Measurements from ENCODE around the gene TWIST2.

TWIST2 gene

GRCh38 chr2:238907717-238908173 lies 59.9 kb downstream of the TWIST2 start:
- no peak for TF ChIP-seq CTCF (IDR thresholded peaks at IDR 0.05; ENCODE audit: insufficient read depth, low read length)
- TF ChIP-seq SPI1 (IDR thresholded peaks at IDR 0.05; ENCODE audit: borderline replicate concordance, low read depth) = no peak
- no peak for TF ChIP-seq REST (IDR thresholded peaks at IDR 0.05; ENCODE audit: insufficient replicate concordance, low read depth)
- no peak for TF ChIP-seq POLR2AphosphoS5 (IDR thresholded peaks at IDR 0.05; ENCODE audit: low read depth)
- no peak for TF ChIP-seq GABPA (IDR thresholded peaks at IDR 0.05; ENCODE audit: low read depth)
- DNase-seq (ENCODE audit: low read depth in 1 of 2, low spot score in 1 of 2) = no peak
- Histone ChIP-seq H3K27ac (replicated peaks) (no peak overlapping the region), H3K4me3 (replicated peaks; ENCODE audit: insufficient read depth, low read length) (no peak overlapping the region), H3K27me3 (ENCODE audit: insufficient read depth, poor library complexity, severe bottlenecking) (no peaks in the 10 kb centered on the region)

DNA sequence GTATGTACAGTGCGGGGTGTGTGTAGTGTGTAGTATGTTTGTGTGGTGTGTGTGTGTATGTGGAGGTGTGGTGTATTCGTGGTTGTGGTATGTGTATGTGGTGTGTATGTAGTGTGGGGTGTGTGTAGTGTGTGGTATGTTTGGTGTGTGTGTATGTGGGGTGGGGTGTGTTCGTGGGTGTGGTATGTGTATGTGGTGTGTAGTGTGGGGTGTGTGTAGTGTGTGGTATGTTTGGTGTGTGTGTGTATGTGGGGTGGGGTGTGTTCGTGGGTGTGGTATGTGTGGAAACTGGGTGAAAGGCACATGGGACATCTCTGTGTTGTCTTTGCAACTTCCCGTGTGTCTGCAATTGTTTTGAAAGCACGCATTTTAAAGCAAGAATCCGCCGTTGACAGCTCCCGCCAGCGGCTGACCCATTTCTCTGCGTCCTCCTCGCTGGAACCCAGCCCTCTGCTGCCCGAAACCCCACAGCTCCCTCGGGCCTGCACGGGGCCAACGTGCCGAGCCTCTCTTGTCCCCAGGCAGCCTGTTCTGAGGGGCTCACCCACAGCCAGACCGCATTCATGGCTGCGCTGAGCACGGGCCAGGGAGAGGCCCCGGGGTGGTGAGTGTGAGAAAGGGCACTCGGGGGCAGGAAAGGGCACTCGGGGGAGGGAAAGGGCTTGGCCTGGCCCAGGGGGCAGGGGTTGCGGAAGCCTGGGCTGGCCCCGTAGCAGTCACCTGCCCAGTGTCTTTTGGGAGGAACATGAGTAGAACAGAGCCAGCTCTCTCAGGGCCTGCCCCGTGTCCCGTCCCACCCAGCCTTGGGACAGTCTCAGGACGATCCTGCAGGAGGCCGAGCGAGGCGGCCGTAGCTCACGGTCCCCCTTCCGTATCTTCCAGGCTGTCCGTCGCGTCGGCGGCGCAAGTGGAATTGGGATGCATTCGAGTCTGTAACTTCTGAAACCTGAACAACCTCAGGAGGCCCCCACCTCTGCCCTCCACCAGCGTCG lies 61.4 kb downstream of the TWIST2 start:
- TF ChIP-seq GABPA (IDR thresholded peaks at IDR 0.05; ENCODE audit: low read depth) (no peak), SPI1 (IDR thresholded peaks at IDR 0.05; ENCODE audit: borderline replicate concordance, low read depth) (no peak), POLR2AphosphoS5 (IDR thresholded peaks at IDR 0.05; ENCODE audit: low read depth) (no peak)
- no peak for DNase-seq (ENCODE audit: low read depth in 1 of 2, low spot score in 1 of 2)
- H3K4me3 ChIP-seq (replicated peaks; ENCODE audit: insufficient read depth, low read length) = no peak overlapping the region
- no peaks in the 10 kb centered on the region for H3K27me3 ChIP-seq (ENCODE audit: insufficient read depth, poor library complexity, severe bottlenecking)
- H3K27ac ChIP-seq (replicated peaks) = no peak overlapping the region

GRCh38 chr2:238910751-238911351 lies 63.0 kb downstream of the TWIST2 start:
- H3K27me3 ChIP-seq (ENCODE audit: insufficient read depth, poor library complexity, severe bottlenecking) = no peaks in the 10 kb centered on the region
- H3K27ac ChIP-seq (replicated peaks) = no peak overlapping the region
- DNase-seq (ENCODE audit: low read depth in 1 of 2, low spot score in 1 of 2) = no peak
- no peak for TF ChIP-seq POLR2AphosphoS5 (IDR thresholded peaks at IDR 0.05; ENCODE audit: low read depth)
- TF ChIP-seq REST (IDR thresholded peaks at IDR 0.05; ENCODE audit: insufficient replicate concordance, low read depth) = no peak
- TF ChIP-seq GABPA (IDR thresholded peaks at IDR 0.05; ENCODE audit: low read depth) = no peak
- TF ChIP-seq SPI1 (IDR thresholded peaks at IDR 0.05; ENCODE audit: borderline replicate concordance, low read depth) = no peak
- TF ChIP-seq CTCF (IDR thresholded peaks at IDR 0.05; ENCODE audit: insufficient read depth, low read length) = no peak
- no peak overlapping the region for H3K4me3 ChIP-seq (replicated peaks; ENCODE audit: insufficient read depth, low read length)

Data from HL-60 (cell line).